Caco-2 (cell line): ENCODE measurements around the gene ALDH3B2. TPM values are rescaled to one million over a fixed set of nuclear protein-coding genes. Genes with fewer than 3 reads are reported as not detected.
"Not testable (repeated sequence)": the region's sequence is repeated elsewhere in the genome, so short reads cannot be mapped to it uniquely, and the experiment has no call there.

Experiments
- BruUV-seq: library from RNA; stranded (reverse); fragments of 400-500 nt; replicated peaks from 2 replicates; lab custom pipeline; 2021; lab: Mats Ljungman, UMichigan
- CTCF ChIA-PET: fragments of 300-600 bp; sonication (Branson Sonifier 250); formaldehyde crosslinking; loops from one replicate; lab custom pipeline; 2022; ENCODE audit warnings: antibody characterized with exemption; lab: Charles Lee
- POLR2A ChIA-PET: fragments of 300-600 bp; sonication (Branson Sonifier 250); formaldehyde crosslinking; loops from one replicate; lab custom pipeline; 2022; ENCODE audit warnings: antibody characterized with exemption; lab: Charles Lee
- DNase-seq, 2 experiments: peaks; one replicate each; pipeline versions ENCODE4 v3.0.0 to v3.0.0-alpha.2; 2020 to 2022
- H3K27me3 ChIP-seq: replicated peaks from 2 replicates; pipeline ENCODE4 v1.6.0; 2011; ENCODE audit warnings: low read length; ENCODE audit not compliant: control insufficient read depth, insufficient read depth
- H3K36me3 ChIP-seq: 2 replicates; pipeline ENCODE4 v1.5.1; 2011; ENCODE audit warnings: low read length; ENCODE audit not compliant: control insufficient read depth, insufficient read depth
- H3K4me1 ChIP-seq: fragments of 250-450 bp; sonication (Bioruptor Pico); 2 replicates; pipeline ENCODE4 v1.5.1; 2020; ENCODE audit warnings: mild to moderate bottlenecking
- H3K4me3 ChIP-seq: 2 replicates; pipeline ENCODE4 v1.5.1; 2011; ENCODE audit warnings: low read depth, mild to moderate bottlenecking, control low read depth, low read length
- H3K9me3 ChIP-seq: fragments of 250-450 bp; sonication (Bioruptor Pico); 2 replicates; pipeline ENCODE4 v1.5.1; 2020; ENCODE audit warnings: mild to moderate bottlenecking, moderate library complexity
- H3K27ac Mint-ChIP-seq: one replicate; pipeline ENCODE4 v1.8.0; 2022; ENCODE audit warnings: mixed read lengths; ENCODE audit not compliant: unreplicated experiment
- H3K27me3 Mint-ChIP-seq: one replicate; pipeline ENCODE4 v1.8.0; 2022; ENCODE audit warnings: mixed read lengths; ENCODE audit not compliant: insufficient read depth, unreplicated experiment
- H3K36me3 Mint-ChIP-seq: one replicate; pipeline ENCODE4 v1.8.0; 2022; ENCODE audit warnings: mild to moderate bottlenecking, mixed read lengths; ENCODE audit not compliant: insufficient read depth, unreplicated experiment
- H3K4me1 Mint-ChIP-seq: one replicate; pipeline ENCODE4 v1.8.0; 2022; ENCODE audit warnings: low read depth, mixed read lengths; ENCODE audit not compliant: unreplicated experiment
- H3K4me3 Mint-ChIP-seq: one replicate; pipeline ENCODE4 v1.8.0; 2022; ENCODE audit warnings: mild to moderate bottlenecking, moderate library complexity, mixed read lengths; ENCODE audit not compliant: unreplicated experiment
- H3K9me3 Mint-ChIP-seq: one replicate; pipeline ENCODE4 v1.8.0; 2022; ENCODE audit warnings: mixed read lengths; ENCODE audit not compliant: unreplicated experiment
- CTCF ChIP-seq, 2 experiments: fragments of 200-600 bp in 1 of 2; IDR thresholded peaks; 1 replicate in 1 of 2; 2 replicates in 1 of 2; pipeline versions ENCODE4 v1.5.1 to v1.8.0; 2011 to 2022; ENCODE audit warnings: antibody characterized with exemption in 1 of 2, control low read depth in 1 of 2, inconsistent platforms in 1 of 2, low read depth in 1 of 2, low read length in 1 of 2, mild to moderate bottlenecking in 1 of 2, moderate library complexity in 1 of 2; ENCODE audit not compliant: insufficient read depth in 1 of 2, severe bottlenecking in 1 of 2, unreplicated experiment in 1 of 2
- intact Hi-C: fragments of 100-400 bp; cut with micrococcal nuclease; formaldehyde crosslinking; loops from one replicate; pipeline ENCODE4 v1.10.0; 2022; ENCODE audit not compliant: unreplicated experiment
- total RNA-seq: library from RNA; stranded (reverse); gene quantifications from 2 replicates; pipeline ENCODE4 v1.2.3, GENCODE V29; 2022

The ALDH3B2 gene
- total RNA-seq, 1 experiment from 2014 or later: 0.54 TPM

DNA sequence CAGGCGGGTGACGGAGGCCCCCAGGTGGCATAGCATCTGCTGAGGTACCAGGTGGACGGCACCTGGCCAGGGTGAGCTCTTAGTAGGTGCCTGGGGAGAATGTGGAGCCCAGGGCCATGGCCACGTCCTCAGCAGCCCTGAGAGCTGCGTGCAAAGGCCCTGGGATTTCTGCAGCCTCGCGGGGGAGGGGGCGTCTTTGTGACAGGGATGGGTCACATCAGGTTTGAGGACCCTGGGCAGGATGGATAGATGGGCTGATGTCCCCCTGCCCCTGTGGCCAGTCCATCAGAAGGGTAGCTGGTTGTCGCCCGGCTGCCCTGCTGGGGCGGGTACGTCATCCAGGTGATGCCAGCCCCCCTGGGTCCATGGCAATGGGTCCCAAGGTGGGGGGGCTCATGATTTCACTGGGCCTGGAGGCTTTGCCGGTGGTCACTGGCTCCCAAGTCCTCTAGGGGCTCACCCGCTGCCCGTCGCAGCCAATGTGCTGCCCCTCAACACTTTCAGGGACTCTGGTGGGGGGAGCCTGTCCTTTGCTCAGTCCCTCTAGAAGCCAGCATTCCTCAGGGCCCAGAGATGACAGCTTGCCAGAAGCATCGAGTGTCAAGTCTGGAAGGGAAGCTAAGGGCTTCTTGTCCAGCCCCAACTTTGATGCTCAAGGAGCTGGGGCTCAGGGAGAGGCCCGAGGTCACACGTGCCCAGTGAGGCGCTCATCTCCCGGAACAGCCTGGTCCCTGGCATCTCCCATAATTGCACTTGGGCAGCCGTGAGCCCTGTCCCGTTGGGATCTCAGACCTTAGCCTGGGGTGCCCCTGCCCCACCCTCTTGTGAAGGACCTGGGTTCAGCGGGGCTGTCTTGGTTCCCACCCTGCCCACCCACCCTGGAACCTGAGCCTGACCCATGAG lies 35.6 kb downstream of the ALDH3B2 start:
- Histone ChIP-seq H3K36me3 (no peaks in the 10 kb centered on the region), H3K4me1 (0 out of 2 replicates have a peak, but pooled peaks cover 3% of the 10 kb centered on the region), H3K9me3 (peaks cover 6% of the 10 kb centered on the region; the same call in 1 of the 2 replicates), H3K27me3 (no peaks in the 10 kb centered on the region), H3K4me3 (no peak overlapping the region)
- Mint-ChIP-seq H3K27me3 (no peaks in the 10 kb centered on the region), H3K4me1 (no peaks in the 10 kb centered on the region), H3K36me3 (no peaks in the 10 kb centered on the region), H3K27ac (no peak overlapping the region), H3K4me3 (no peak overlapping the region), H3K9me3 (no peaks in the 10 kb centered on the region)
- CTCF ChIA-PET: interaction anchor here (2.2 to 2.8 kb wide), 2 partner anchors 9 to 21 kb away, joined by 9 to 18 read pairs; partner anchors contain the start of gene NUDT8
- no TSS peak for BruUV-seq
- TF ChIP-seq CTCF (IDR thresholded peaks at IDR 0.05; ENCODE audit: insufficient read depth in 1 of 2, low read depth in 1 of 2, low read length in 1 of 2, severe bottlenecking in 1 of 2, unreplicated experiment in 1 of 2): no peak
- peak in 1 of 2 experiments; percentile 43 for DNase-seq
- POLR2A ChIA-PET: interaction anchor here (0.6 kb wide), 1 partner anchor 66 kb away, joined by 3 read pairs; no protein-coding TSS in a partner anchor
- intact Hi-C loops: no loop called here

DNA sequence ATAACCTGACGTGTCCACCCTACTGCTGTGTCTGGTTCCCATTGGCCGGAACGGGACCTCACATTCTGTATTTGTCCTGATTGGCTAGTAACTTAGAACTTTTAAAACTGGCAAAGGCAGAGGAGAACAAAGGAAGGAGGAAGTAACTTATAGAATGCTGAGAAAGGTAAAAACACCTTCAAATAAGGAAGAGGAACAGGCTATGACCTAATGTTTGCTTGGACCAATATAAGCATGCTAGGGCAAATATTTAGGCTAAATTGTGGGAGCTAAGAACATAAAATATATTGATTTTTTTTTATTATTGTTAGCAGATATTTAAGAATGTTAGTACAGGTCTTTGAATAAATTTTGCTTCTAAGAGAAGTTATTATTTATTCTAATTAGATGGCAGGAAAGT lies 37.0 kb downstream of the ALDH3B2 start:
- H3K36me3 ChIP-seq, intact Hi-C loops, H3K27me3 ChIP-seq, H3K27ac Mint-ChIP-seq, H3K36me3 Mint-ChIP-seq, H3K4me1 ChIP-seq, BruUV-seq, POLR2A ChIA-PET, H3K27me3 Mint-ChIP-seq, DNase-seq, H3K9me3 ChIP-seq, H3K4me3 ChIP-seq, H3K4me3 Mint-ChIP-seq, H3K4me1 Mint-ChIP-seq, H3K9me3 Mint-ChIP-seq: not testable (repeated sequence)
- CTCF ChIA-PET: interaction anchor here (2.2 kb wide), 1 partner anchor 22 kb away, joined by 9 read pairs; no protein-coding TSS in a partner anchor

GRCh38 chr11:67636962-67637361 lies 37.5 kb downstream of the ALDH3B2 start:
- Mint-ChIP-seq H3K27me3 (no peaks in the 10 kb centered on the region), H3K36me3 (peaks cover 1% of the 10 kb centered on the region), H3K27ac (no peak overlapping the region), H3K4me3 (no peak overlapping the region), H3K4me1 (peaks cover 3% of the 10 kb centered on the region), H3K9me3 (no peaks in the 10 kb centered on the region)
- ChIA-PET CTCF (no interaction called here), POLR2A (no interaction called here)
- intact Hi-C loops: no loop called here
- no peak for DNase-seq
- no peak for TF ChIP-seq CTCF (IDR thresholded peaks at IDR 0.05; ENCODE audit: insufficient read depth in 1 of 2, low read depth in 1 of 2, low read length in 1 of 2, severe bottlenecking in 1 of 2, unreplicated experiment in 1 of 2)
- H3K36me3 ChIP-seq: no peaks in the 10 kb centered on the region
- no peak overlapping the region for H3K4me3 ChIP-seq
- no TSS peak for BruUV-seq
- H3K27me3 ChIP-seq: no peaks in the 10 kb centered on the region
- no peaks in the 10 kb centered on the region for H3K9me3 ChIP-seq
- peaks cover 3% of the 10 kb centered on the region; the same call in 1 of the 2 replicates for H3K4me1 ChIP-seq
